AG08395 (cell line): Measurements from ENCODE around the gene LYPLAL1.
"Not testable (repeated sequence)": the region's sequence is repeated elsewhere in the genome, so short reads cannot be mapped to it uniquely, and the experiment has no call there.

Source experiments
- DNase-seq: peaks from one replicate; pipeline ENCODE4 v3.0.0; 2012; ENCODE audit warnings: mixed read lengths, low spot score

LYPLAL1 gene

GRCh38 chr1:219163401-219163954 lies 10.2 kb upstream of the LYPLAL1 start:
- no peak for DNase-seq

- no peak for DNase-seq
Observed at GRCh38 chr1:219171192-219171935, 2.3 kb upstream of the LYPLAL1 start.

GRCh38 chr1:219172821-219173220 lies 857 bp upstream of the LYPLAL1 start:
- DNase-seq = no peak

- DNase-seq = no peak
Observed at GRCh38 chr1:219173434-219173757, 282 bp upstream of the LYPLAL1 start.

- peak; percentile 61 for DNase-seq
Observed at GRCh38 chr1:219174460-219175211, 958 bp downstream of the LYPLAL1 start.

GRCh38 chr1:219175212-219175564 lies 1.5 kb downstream of the LYPLAL1 start:
- no peak for DNase-seq

GRCh38 chr1:219176168-219176567 lies 2.5 kb downstream of the LYPLAL1 start:
- no peak for DNase-seq

- no peak for DNase-seq
Observed at GRCh38 chr1:219177363-219177762, 3.7 kb downstream of the LYPLAL1 start.

GRCh38 chr1:219177940-219178339 lies 4.3 kb downstream of the LYPLAL1 start:
- no peak for DNase-seq

- DNase-seq = peak; percentile 3
Observed at GRCh38 chr1:219179293-219179692, 5.6 kb downstream of the LYPLAL1 start.

- no peak for DNase-seq
Observed at GRCh38 chr1:219184337-219184736, 10.7 kb downstream of the LYPLAL1 start.

GRCh38 chr1:219185486-219186117 lies 11.9 kb downstream of the LYPLAL1 start:
- DNase-seq = no peak

GRCh38 chr1:219188331-219188803 lies 14.7 kb downstream of the LYPLAL1 start:
- no peak for DNase-seq

GRCh38 chr1:219189021-219189824 lies 15.5 kb downstream of the LYPLAL1 start:
- peak; percentile 57 for DNase-seq

- no peak for DNase-seq
Observed at GRCh38 chr1:219189952-219190351, 16.3 kb downstream of the LYPLAL1 start.

GRCh38 chr1:219190605-219191004 lies 16.9 kb downstream of the LYPLAL1 start:
- DNase-seq = no peak

- not testable (repeated sequence) for DNase-seq
Observed at GRCh38 chr1:219195833-219196232, 22.2 kb downstream of the LYPLAL1 start.

GRCh38 chr1:219201656-219202055 lies 28.0 kb downstream of the LYPLAL1 start:
- DNase-seq = no peak

- no peak for DNase-seq
Observed at GRCh38 chr1:219202567-219202966, 28.9 kb downstream of the LYPLAL1 start.

GRCh38 chr1:219206350-219206749 lies 32.7 kb downstream of the LYPLAL1 start:
- no peak for DNase-seq

GRCh38 chr1:219209578-219209977 lies 35.9 kb downstream of the LYPLAL1 start:
- DNase-seq = no peak

GRCh38 chr1:219210067-219210466 lies 36.4 kb downstream of the LYPLAL1 start:
- DNase-seq = no peak
